Stimulated activated CD4-positive, alpha-beta T cell treated with anti-CD3 and anti-CD28 coated beads, Interleukin-1b, Interleukin-23, amount 100 ng/mL, for 4 hours (primary cell): Measurements from ENCODE around the gene C16orf89.

Experiments used
- DNase-seq, 2 donors: peaks; one replicate each; pipeline ENCODE4 v3.0.0-alpha.2; 2020; ENCODE audit warnings: low read depth in 2 of 2

Gene C16orf89

GRCh38 chr16:5003828-5004227, 61.9 kb downstream of the C16orf89 start:
- no peak for DNase-seq

- no peak for DNase-seq
These were observed 62.5 kb downstream of the C16orf89 start for GRCh38 chr16:5003211-5003610.

- DNase-seq, result no peak
These were observed 63.0 kb downstream of the C16orf89 start for GRCh38 chr16:5002699-5003143.

GRCh38 chr16:5001986-5002385, 63.8 kb downstream of the C16orf89 start:
- DNase-seq, result no peak

GRCh38 chr16:5001571-5001970, 64.2 kb downstream of the C16orf89 start:
- no peak for DNase-seq

GRCh38 chr16:5000573-5001001, 65.2 kb downstream of the C16orf89 start:
- DNase-seq, result no peak

GRCh38 chr16:4994719-4995434, 70.9 kb downstream of the C16orf89 start:
- no peak for DNase-seq
